Loucy (cell line): ENCODE results near the gene USP20.
"Not testable (repeated sequence)": the region's sequence is repeated elsewhere in the genome, so short reads cannot be mapped to it uniquely, and the experiment has no call there.

ENCODE experiments used
- H2AFZ ChIP-seq: fragments of 200-600 bp; sonication (generic); 2 replicates; pipeline ENCODE4 v1.6.0; 2016; ENCODE audit warnings: antibody characterized with exemption, mild to moderate bottlenecking, low read length, moderate library complexity
- H3F3A ChIP-seq: fragments of 200-600 bp; 2 replicates; pipeline ENCODE4 v1.6.0; 2016; ENCODE audit warnings: antibody characterized with exemption, low read depth, mild to moderate bottlenecking
- H3K27me3 ChIP-seq: fragments of 200-600 bp; sonication (generic); 2 replicates; pipeline ENCODE4 v1.6.1; 2014; ENCODE audit warnings: low read length, mild to moderate bottlenecking; ENCODE audit not compliant: insufficient read depth, poor library complexity, severe bottlenecking
- H3K36me3 ChIP-seq: fragments of 200-600 bp; sonication (generic); 2 replicates; pipeline ENCODE4 v1.6.1; 2016; ENCODE audit warnings: low read length; ENCODE audit not compliant: insufficient read depth
- H3K4me1 ChIP-seq: fragments of 200-600 bp; sonication (generic); 2 replicates; pipeline ENCODE4 v1.5.1; 2014; ENCODE audit warnings: low read length, mild to moderate bottlenecking; ENCODE audit not compliant: insufficient read depth, poor library complexity, severe bottlenecking
- H3K4me2 ChIP-seq: fragments of 200-600 bp; sonication (generic); 2 replicates; pipeline ENCODE4 v1.6.0; 2014; ENCODE audit warnings: antibody characterized with exemption, low read length, low read depth, mild to moderate bottlenecking; ENCODE audit not compliant: poor library complexity, severe bottlenecking
- H3K4me3 ChIP-seq: fragments of 200-600 bp; sonication (generic); 2 replicates; pipeline ENCODE4 v1.5.1; 2014; ENCODE audit warnings: low read length, mild to moderate bottlenecking, mixed read lengths; ENCODE audit not compliant: poor library complexity, severe bottlenecking
- H3K79me2 ChIP-seq: fragments of 200-600 bp; sonication (generic); 2 replicates; pipeline ENCODE4 v1.6.1; 2014; ENCODE audit warnings: low read length; ENCODE audit not compliant: insufficient read depth
- H3K9ac ChIP-seq: fragments of 200-600 bp; sonication (generic); 2 replicates; pipeline ENCODE4 v1.6.0; 2014; ENCODE audit warnings: mild to moderate bottlenecking, low read depth, low read length, moderate library complexity; ENCODE audit not compliant: poor library complexity, severe bottlenecking
- H3K9me2 ChIP-seq: fragments of 200-600 bp; sonication (generic); replicated peaks from 2 replicates; pipeline ENCODE4 v1.6.1; 2016; ENCODE audit warnings: low read depth, low read length, mixed read lengths
- H3K9me3 ChIP-seq: fragments of 200-600 bp; sonication (generic); 2 replicates; pipeline ENCODE4 v1.6.1; 2014; ENCODE audit warnings: mild to moderate bottlenecking, antibody characterized with exemption, low read length, low read depth; ENCODE audit not compliant: insufficient read depth
- H4K20me1 ChIP-seq: fragments of 200-600 bp; sonication (generic); 2 replicates; pipeline ENCODE4 v1.6.0; 2014; ENCODE audit warnings: antibody characterized with exemption, low read length, mild to moderate bottlenecking; ENCODE audit not compliant: insufficient read depth, poor library complexity, severe bottlenecking
- EZH2phosphoT487 ChIP-seq: fragments of 200-600 bp; IDR thresholded peaks from 2 replicates; pipeline ENCODE4 v1.6.1; 2018; ENCODE audit warnings: antibody characterized with exemption, mild to moderate bottlenecking, moderate library complexity, borderline replicate concordance
- TF ChIP-seq, protein P1 (sequence below): fragments of 200-600 bp; sonication (generic); conservative IDR thresholded peaks from 2 replicates; pipeline ENCODE4 v1.5.1; 2014; ENCODE audit warnings: mild to moderate bottlenecking, antibody characterized with exemption, low read length

The USP20 gene

DNA sequence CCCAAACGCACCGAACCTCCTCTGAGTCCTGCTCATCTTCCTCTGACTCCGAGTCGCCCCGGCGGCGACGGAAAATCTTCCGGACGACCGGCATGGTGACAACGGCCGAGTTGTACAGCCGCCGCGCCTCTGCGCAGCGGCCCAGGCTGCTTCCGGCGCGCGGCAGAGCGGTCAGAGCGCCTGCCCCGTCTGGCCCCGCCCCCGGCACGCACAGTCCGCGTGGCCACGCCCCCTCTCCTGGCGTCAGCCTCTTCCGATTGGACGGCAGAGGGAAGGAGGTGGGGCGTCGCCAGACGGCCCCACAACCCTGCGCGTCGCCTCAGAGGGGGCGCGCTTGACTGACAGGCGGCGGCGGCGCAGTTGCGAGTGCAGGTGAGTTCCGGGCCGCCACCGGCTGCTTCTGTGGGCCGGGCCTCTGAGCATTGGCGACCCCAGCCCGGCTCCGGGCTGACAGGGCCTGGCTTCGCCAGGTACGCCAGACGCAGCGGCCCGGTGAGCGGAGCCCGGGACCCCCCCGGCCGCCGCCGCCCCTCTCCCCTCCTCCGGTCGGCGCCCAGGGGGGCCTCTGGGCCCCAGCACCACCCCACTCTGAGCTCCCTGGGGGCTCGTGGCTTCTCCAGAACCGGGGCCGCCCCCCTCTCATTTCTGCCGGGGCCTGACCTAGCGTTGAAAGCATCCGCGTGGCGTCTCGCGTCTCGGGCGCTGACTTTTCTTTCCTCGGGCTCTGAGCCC is at the start of gene USP20, which contains the start of gene C9orf78:
Gene USP20, plus strand, starts transcription at position 331 of the 732 bp plus-strand sequence. CDS start 17,098 bp downstream, outside the sequence.
Gene C9orf78, minus strand, starts transcription at position 148 of the 732 bp plus-strand sequence. Its CDS starts 54 bp downstream, at position 94.
- H3K27me3 ChIP-seq, result no peaks in the 10 kb centered on the region
- peaks cover 11% of the 10 kb centered on the region; the same call in 1 of the 2 replicates for H3K36me3 ChIP-seq
- no peaks in the 10 kb centered on the region for H3F3A ChIP-seq
- peaks cover 63% of the 10 kb centered on the region for H3K79me2 ChIP-seq
- peak within 1 kb of the TSS; percentile 73 for H2AFZ ChIP-seq
- no peaks in the 10 kb centered on the region for H3K9me2 ChIP-seq
- H3K9ac ChIP-seq, result peak within 1 kb of the TSS; percentile 90
- TF ChIP-seq, protein P1, sequence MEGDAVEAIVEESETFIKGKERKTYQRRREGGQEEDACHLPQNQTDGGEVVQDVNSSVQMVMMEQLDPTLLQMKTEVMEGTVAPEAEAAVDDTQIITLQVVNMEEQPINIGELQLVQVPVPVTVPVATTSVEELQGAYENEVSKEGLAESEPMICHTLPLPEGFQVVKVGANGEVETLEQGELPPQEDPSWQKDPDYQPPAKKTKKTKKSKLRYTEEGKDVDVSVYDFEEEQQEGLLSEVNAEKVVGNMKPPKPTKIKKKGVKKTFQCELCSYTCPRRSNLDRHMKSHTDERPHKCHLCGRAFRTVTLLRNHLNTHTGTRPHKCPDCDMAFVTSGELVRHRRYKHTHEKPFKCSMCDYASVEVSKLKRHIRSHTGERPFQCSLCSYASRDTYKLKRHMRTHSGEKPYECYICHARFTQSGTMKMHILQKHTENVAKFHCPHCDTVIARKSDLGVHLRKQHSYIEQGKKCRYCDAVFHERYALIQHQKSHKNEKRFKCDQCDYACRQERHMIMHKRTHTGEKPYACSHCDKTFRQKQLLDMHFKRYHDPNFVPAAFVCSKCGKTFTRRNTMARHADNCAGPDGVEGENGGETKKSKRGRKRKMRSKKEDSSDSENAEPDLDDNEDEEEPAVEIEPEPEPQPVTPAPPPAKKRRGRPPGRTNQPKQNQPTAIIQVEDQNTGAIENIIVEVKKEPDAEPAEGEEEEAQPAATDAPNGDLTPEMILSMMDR, result no peak
- no peak for TF ChIP-seq EZH2phosphoT487
- H3K4me1 ChIP-seq, result peaks cover 30% of the 10 kb centered on the region
- H4K20me1 ChIP-seq, result peaks cover 6% of the 10 kb centered on the region
- peak within 1 kb of the TSS; percentile 79 for H3K4me2 ChIP-seq
- H3K9me3 ChIP-seq, result no peaks in the 10 kb centered on the region
- peak within 1 kb of the TSS; percentile 93 for H3K4me3 ChIP-seq

DNA sequence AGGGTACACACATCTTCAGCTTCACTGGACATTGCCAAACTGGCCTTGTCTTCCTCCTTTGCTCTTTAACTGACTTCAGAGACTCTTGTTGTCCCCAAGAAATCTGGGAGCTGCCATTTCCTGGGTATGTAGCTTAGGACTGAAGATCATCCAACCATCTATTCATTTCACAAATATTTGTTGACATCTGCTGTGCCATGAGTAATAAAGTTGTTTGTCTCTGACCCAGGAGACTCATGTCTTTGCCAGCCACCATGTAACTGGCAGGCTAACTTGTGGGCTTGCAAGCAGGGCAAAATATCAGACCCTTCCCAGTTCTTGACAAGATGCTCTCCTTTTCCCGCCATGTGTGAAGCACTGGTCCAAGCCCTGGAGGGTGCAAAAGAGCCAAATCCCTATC is 49.4 kb upstream of the USP20 start:
- no peaks in the 10 kb centered on the region for H4K20me1 ChIP-seq
- H3K4me1 ChIP-seq, result peaks cover 4% of the 10 kb centered on the region
- H3K79me2 ChIP-seq, result no peaks in the 10 kb centered on the region
- no peak overlapping the region for H3K4me3 ChIP-seq
- no peaks in the 10 kb centered on the region for H3K9me3 ChIP-seq
- H3K9me2 ChIP-seq, result no peaks in the 10 kb centered on the region
- H3K27me3 ChIP-seq, result no peaks in the 10 kb centered on the region
- H2AFZ ChIP-seq, result no peak overlapping the region
- no peak overlapping the region for H3K4me2 ChIP-seq
- no peak for TF ChIP-seq EZH2phosphoT487
- TF ChIP-seq, protein P1, result no peak
- no peaks in the 10 kb centered on the region for H3F3A ChIP-seq
- no peaks in the 10 kb centered on the region for H3K36me3 ChIP-seq
- no peak overlapping the region for H3K9ac ChIP-seq

DNA sequence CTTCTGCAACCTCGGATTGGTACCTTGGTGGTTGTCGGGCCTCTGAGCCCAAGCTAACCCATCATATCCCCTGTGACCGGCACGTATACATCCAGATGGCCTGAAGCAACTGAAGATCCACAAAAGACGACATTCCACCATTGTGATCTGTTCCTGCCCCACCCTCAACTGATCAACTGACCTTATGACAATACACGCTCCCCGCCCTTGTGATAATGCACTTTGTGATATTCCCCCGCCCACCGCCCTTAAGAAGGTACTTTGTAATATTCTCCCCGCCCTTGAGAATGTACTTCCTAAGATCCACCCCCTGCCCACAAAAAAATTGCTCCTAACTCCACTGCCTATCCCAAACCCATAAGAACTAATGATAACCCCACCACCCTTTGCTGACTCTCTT is 48.8 kb upstream of the USP20 start:
- Histone ChIP-seq H3K9me2 (no peaks in the 10 kb centered on the region), H2AFZ (no peak overlapping the region), H3K27me3 (no peaks in the 10 kb centered on the region), H3K79me2 (no peaks in the 10 kb centered on the region), H3K4me2 (no peak overlapping the region), H3K9me3 (no peaks in the 10 kb centered on the region), H3K36me3 (no peaks in the 10 kb centered on the region), H3K9ac (no peak overlapping the region), H3K4me3 (no peak overlapping the region), H3F3A (no peaks in the 10 kb centered on the region), H3K4me1 (peaks cover 4% of the 10 kb centered on the region), H4K20me1 (no peaks in the 10 kb centered on the region)
- TF ChIP-seq EZH2phosphoT487, result no peak

DNA sequence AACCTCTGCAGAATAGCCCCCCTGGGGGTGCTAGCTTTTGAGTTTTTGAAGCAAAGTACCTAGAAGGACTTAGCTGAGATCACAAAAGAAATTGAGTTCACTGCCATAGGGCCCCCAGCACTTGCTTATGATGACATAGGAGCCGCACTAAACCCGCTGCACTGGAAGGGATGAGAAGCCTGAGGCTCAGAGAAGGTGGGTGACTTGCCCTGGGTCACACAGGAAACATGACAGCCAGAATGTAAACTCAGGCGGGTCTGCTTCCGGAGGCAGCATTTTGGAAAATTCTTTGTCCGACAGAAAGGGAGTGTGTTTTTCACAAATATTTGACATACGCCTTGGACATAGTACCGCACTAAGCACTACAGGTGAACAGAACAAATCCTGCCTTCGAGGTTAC is 40.7 kb upstream of the USP20 start:
- Histone ChIP-seq H3K27me3 (no peaks in the 10 kb centered on the region), H3K36me3 (no peaks in the 10 kb centered on the region), H2AFZ (no peak overlapping the region), H3K4me1 (peaks cover 4% of the 10 kb centered on the region), H3K9me2 (no peaks in the 10 kb centered on the region), H3K4me3 (no peak overlapping the region), H3K4me2 (no peak overlapping the region), H3K9ac (no peak overlapping the region), H3K9me3 (no peaks in the 10 kb centered on the region), H3F3A (no peaks in the 10 kb centered on the region), H4K20me1 (no peaks in the 10 kb centered on the region), H3K79me2 (no peaks in the 10 kb centered on the region)
- TF ChIP-seq, protein P1, result no peak
- no peak for TF ChIP-seq EZH2phosphoT487

DNA sequence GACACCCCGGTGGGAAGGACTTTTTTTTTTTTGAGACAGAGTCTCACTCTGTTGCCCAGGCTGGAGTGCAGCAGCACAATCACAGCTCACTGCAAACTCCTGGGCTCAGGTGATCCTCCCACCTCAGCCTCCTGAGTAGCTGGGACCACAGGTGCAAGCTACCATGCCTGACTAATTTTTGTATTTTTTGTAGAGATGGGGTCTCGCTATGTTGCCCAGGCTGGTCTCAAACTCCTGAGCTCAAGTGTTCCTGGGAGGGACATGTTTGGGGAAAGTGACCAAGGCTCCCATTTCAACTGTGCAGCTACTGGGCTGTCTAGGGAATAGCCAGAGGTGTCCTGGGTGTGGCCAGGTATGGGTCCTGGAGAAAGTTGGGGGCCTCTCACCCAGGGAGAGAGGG is 39.2 kb upstream of the USP20 start:
- H3K79me2 ChIP-seq, H3K9ac ChIP-seq, H3K9me2 ChIP-seq, H3K4me2 ChIP-seq, H3K4me1 ChIP-seq, H4K20me1 ChIP-seq, H3K27me3 ChIP-seq, H3K4me3 ChIP-seq, H3F3A ChIP-seq, H2AFZ ChIP-seq, H3K9me3 ChIP-seq, H3K36me3 ChIP-seq: not testable (repeated sequence)
